ENCODE measurements around the gene ITM2C.

The ITM2C gene

DNA sequence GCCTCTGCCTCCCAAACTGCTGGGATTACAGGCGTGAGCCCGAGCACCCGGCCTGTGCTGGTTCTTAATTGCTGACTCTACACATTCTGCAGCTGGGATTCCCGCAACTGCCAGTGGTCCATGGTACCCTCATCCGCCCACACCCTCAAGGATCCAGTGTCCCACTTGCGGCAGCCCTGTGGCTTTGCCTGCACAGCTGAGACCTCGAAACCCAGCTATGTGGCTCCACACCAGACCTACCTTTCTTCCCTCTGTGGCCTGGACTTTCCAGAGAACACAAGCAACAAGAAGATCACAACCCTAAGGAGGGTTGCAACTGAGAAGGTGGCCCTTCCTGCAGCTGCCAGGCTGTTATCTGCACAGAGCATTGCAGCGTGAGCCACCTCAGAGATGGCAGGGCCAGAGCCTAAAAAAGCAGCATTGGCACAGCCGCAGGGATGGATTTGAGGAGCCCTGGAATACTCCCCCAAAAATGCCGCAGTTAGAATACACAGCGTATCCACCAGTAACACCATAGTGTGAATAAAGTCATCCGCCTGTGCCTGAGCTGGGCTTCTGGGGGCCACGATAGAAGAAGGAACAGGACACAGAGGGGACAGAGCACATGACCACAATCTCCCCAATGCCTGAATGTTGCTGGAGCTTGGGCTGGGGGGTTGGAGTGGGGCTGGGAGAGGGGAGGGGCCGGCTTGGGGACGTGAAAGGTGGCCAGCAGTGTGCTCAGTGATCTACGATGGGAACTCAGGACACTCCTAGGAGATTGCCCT is 58.4 kb downstream of the ITM2C start:
- Histone ChIP-seq H3K4me1 (ENCODE audit: insufficient read depth, low read length, severe bottlenecking) (peaks cover 9% of the 10 kb centered on the region), H4K20me1 (ENCODE audit: insufficient read depth, low read length) (no peaks in the 10 kb centered on the region), H3K9me3 (ENCODE audit: low read length) (no peaks in the 10 kb centered on the region), H3F3A (ENCODE audit: insufficient read depth, low read length) (no peaks in the 10 kb centered on the region), H3K36me3 (ENCODE audit: insufficient read depth, low read length) (no peaks in the 10 kb centered on the region), H2AFZ (ENCODE audit: low read length) (no peak overlapping the region), H3K4me3 (ENCODE audit: low read depth, low read length, poor library complexity, severe bottlenecking) (no peak overlapping the region), H3K27ac (ENCODE audit: low read depth, low read length, poor library complexity, severe bottlenecking) (no peak overlapping the region), H3K27me3 (ENCODE audit: insufficient read depth, low read length) (peaks cover 5% of the 10 kb centered on the region; the same call in 1 of the 2 replicates), H3K9ac (ENCODE audit: low read length) (no peak overlapping the region), H3K4me2 (ENCODE audit: low read length) (no peak overlapping the region), H3K79me2 (ENCODE audit: insufficient read depth, low read length) (no peaks in the 10 kb centered on the region), H3K9me2 (ENCODE audit: low read depth, low read length) (no peaks in the 10 kb centered on the region)
- no peak for TF ChIP-seq EZH2 (IDR thresholded peaks at IDR 0.05; ENCODE audit: borderline replicate concordance, low read length)
- TF ChIP-seq, protein P1, sequence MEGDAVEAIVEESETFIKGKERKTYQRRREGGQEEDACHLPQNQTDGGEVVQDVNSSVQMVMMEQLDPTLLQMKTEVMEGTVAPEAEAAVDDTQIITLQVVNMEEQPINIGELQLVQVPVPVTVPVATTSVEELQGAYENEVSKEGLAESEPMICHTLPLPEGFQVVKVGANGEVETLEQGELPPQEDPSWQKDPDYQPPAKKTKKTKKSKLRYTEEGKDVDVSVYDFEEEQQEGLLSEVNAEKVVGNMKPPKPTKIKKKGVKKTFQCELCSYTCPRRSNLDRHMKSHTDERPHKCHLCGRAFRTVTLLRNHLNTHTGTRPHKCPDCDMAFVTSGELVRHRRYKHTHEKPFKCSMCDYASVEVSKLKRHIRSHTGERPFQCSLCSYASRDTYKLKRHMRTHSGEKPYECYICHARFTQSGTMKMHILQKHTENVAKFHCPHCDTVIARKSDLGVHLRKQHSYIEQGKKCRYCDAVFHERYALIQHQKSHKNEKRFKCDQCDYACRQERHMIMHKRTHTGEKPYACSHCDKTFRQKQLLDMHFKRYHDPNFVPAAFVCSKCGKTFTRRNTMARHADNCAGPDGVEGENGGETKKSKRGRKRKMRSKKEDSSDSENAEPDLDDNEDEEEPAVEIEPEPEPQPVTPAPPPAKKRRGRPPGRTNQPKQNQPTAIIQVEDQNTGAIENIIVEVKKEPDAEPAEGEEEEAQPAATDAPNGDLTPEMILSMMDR (IDR thresholded peaks at IDR 0.05; ENCODE audit: low read length): no peak

DNA sequence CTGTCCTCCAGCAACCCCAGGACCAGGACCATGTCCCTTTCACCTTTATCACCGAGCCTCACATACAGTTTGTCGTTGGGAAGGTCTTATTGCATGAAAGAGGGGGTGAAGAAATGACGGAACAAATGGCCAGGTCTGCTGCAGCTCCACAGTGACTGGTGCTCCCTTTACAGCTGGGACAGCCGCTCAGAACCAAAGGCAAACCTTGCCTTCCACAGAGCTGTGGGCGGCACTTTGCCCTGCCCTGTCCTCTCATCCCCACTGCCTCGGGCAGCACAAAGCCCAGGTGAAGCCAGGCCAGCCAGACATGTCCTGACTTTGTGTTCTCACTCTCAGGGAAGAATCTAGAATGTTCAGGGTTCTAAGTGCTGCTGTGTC is 59.3 kb downstream of the ITM2C start:
- no peak overlapping the region for H2AFZ ChIP-seq (ENCODE audit: low read length)

DNA sequence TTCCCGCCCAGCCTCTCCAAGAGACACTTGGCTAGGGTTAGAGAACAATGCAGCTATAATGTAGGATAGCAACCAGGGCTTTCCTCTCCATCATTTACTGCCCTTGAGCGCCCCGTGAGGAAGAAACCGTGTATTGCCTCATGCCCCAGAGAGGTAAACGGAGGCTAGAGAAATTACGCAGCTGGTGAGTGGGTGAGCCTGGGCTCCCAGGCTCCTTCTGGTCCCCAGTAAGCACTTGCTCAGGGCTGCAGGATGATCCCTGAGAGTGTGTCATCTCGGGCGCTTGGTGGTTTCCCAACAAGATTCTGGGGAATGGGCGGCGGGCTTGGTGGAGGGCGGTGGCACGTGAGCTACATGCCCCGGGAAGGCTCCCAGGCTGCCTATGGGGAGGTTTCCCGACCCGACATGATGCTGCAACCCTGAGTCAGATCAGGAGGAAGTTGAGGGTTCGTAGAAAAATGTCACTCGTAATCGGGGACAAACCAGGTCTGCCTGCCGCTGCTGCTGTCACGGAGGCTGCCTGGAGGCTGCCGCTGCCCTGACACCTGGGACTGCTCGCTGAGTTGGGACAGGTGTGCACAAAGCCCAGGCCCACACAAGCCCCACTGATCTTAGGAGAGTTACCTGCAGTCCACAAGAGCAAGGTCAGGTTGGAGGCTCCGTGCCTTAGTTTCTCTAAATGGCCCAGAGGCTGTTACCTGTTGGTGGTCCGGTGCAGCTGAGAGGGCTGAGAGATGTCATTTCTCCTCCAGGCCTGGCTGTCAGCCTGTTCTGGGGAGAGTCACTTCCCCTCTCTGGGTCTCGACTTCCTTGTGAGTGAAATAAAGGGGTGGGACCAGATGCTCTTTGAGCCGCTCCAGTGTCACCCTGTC is 60.0 kb downstream of the ITM2C start, which contains the start of gene GPR55:
Gene GPR55 (minus strand): TSS at position 773 of the 872 bp plus-strand sequence. CDS start 14,280 bp downstream, outside the sequence.
- Histone ChIP-seq H3K36me3 (ENCODE audit: insufficient read depth, low read length) (no peaks in the 10 kb centered on the region), H4K20me1 (ENCODE audit: insufficient read depth, low read length) (no peaks in the 10 kb centered on the region), H2AFZ (ENCODE audit: low read length) (no peak within 1 kb of the TSS), H3K79me2 (ENCODE audit: insufficient read depth, low read length) (no peaks in the 10 kb centered on the region), H3K4me1 (ENCODE audit: insufficient read depth, low read length, severe bottlenecking) (peaks cover 9% of the 10 kb centered on the region), H3K4me3 (ENCODE audit: low read depth, low read length, poor library complexity, severe bottlenecking) (peak within 1 kb of the TSS; percentile 37), H3F3A (ENCODE audit: insufficient read depth, low read length) (no peaks in the 10 kb centered on the region), H3K9ac (ENCODE audit: low read length) (no peak within 1 kb of the TSS; the same call in 1 of the 2 replicates), H3K9me3 (ENCODE audit: low read length) (no peaks in the 10 kb centered on the region), H3K27ac (ENCODE audit: low read depth, low read length, poor library complexity, severe bottlenecking) (no peak within 1 kb of the TSS), H3K27me3 (ENCODE audit: insufficient read depth, low read length) (peaks cover 5% of the 10 kb centered on the region; the same call in 1 of the 2 replicates), H3K9me2 (ENCODE audit: low read depth, low read length) (no peaks in the 10 kb centered on the region), H3K4me2 (ENCODE audit: low read length) (peak within 1 kb of the TSS; percentile 58)
- TF ChIP-seq, protein P1 (IDR thresholded peaks at IDR 0.05; ENCODE audit: low read length): peak; percentile 55
- TF ChIP-seq EZH2 (IDR thresholded peaks at IDR 0.05; ENCODE audit: borderline replicate concordance, low read length): no peak

More for the DNA sequence above, 59.3 kb downstream of the ITM2C start:
- no peak for TF ChIP-seq EZH2 (IDR thresholded peaks at IDR 0.05; ENCODE audit: borderline replicate concordance, low read length)
- TF ChIP-seq, protein P1 (IDR thresholded peaks at IDR 0.05; ENCODE audit: low read length): no peak
- no peaks in the 10 kb centered on the region for H3K9me3 ChIP-seq (ENCODE audit: low read length)
- H3F3A ChIP-seq (ENCODE audit: insufficient read depth, low read length): no peaks in the 10 kb centered on the region
- no peaks in the 10 kb centered on the region for H3K79me2 ChIP-seq (ENCODE audit: insufficient read depth, low read length)
- peaks cover 9% of the 10 kb centered on the region for H3K4me1 ChIP-seq (ENCODE audit: insufficient read depth, low read length, severe bottlenecking)
- H3K27me3 ChIP-seq (ENCODE audit: insufficient read depth, low read length): peaks cover 5% of the 10 kb centered on the region; the same call in 1 of the 2 replicates
- no peak overlapping the region for H3K27ac ChIP-seq (ENCODE audit: low read depth, low read length, poor library complexity, severe bottlenecking)
- peak overlapping the region; percentile 58; the same call in 1 of the 2 replicates for H3K4me2 ChIP-seq (ENCODE audit: low read length)
- H3K36me3 ChIP-seq (ENCODE audit: insufficient read depth, low read length): no peaks in the 10 kb centered on the region
- H3K9ac ChIP-seq (ENCODE audit: low read length): no peak overlapping the region
- no peaks in the 10 kb centered on the region for H4K20me1 ChIP-seq (ENCODE audit: insufficient read depth, low read length)
- H3K9me2 ChIP-seq (ENCODE audit: low read depth, low read length): no peaks in the 10 kb centered on the region
- H3K4me3 ChIP-seq (ENCODE audit: low read depth, low read length, poor library complexity, severe bottlenecking): no peak overlapping the region

All from OCI-LY1 (cell line).